Tibial nerve (tissue), 3 donors: ENCODE data around the gene MMGT1.
A peak's percentile ranks its signal among the peaks of the same experiment; 100 is the strongest.

Experiments used
- CTCF ChIP-seq, 5 experiments: fragments of 200-600 bp in 3 of 5; fragments of 450-650 bp in 2 of 5; sonication (generic) in 3 of 5; IDR thresholded peaks; one replicate each; pipeline ENCODE4 v1.5.1; 2016 to 2019; ENCODE audit warnings: antibody characterized with exemption in 5 of 5, mild to moderate bottlenecking in 3 of 5, moderate library complexity in 2 of 5
- POLR2A ChIP-seq, 2 donors: fragments of 450-650 bp; IDR thresholded peaks; one replicate each; pipeline ENCODE4 v1.6.1; 2017; ENCODE audit warnings: antibody characterized with exemption in 2 of 2, mild to moderate bottlenecking in 2 of 2, moderate library complexity in 2 of 2

- TF ChIP-seq CTCF (IDR thresholded peaks at IDR 0.05) (peak; percentile 44 to 72 (median 49)), POLR2A (IDR thresholded peaks at IDR 0.05) (no peak)
These were observed 41.9 kb downstream of the MMGT1 start for GRCh38 chrX:135931644-135932487.
